ENCODE results near the gene ATP5ME.

ATP5ME gene

DNA sequence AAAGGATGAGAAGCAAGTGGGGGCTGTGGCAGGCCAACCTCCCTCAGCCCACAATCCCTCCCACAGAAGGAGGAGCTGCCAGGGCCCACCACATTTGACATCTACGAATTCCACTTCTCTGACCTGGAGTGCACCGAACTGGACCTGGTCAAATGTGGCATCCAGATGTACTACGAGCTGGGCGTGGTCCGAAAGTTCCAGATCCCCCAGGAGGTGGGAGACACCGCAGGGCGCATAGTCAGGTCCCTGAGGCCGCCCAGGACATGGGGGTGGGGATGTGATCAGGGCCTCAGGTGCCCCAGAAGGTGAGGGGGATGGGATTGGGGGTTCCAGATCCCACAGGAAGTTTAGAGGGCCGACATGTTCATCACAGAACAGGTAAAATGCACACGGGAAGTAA, 13.7 kb downstream of the ATP5ME start:
- TF ChIP-seq, protein P1, sequence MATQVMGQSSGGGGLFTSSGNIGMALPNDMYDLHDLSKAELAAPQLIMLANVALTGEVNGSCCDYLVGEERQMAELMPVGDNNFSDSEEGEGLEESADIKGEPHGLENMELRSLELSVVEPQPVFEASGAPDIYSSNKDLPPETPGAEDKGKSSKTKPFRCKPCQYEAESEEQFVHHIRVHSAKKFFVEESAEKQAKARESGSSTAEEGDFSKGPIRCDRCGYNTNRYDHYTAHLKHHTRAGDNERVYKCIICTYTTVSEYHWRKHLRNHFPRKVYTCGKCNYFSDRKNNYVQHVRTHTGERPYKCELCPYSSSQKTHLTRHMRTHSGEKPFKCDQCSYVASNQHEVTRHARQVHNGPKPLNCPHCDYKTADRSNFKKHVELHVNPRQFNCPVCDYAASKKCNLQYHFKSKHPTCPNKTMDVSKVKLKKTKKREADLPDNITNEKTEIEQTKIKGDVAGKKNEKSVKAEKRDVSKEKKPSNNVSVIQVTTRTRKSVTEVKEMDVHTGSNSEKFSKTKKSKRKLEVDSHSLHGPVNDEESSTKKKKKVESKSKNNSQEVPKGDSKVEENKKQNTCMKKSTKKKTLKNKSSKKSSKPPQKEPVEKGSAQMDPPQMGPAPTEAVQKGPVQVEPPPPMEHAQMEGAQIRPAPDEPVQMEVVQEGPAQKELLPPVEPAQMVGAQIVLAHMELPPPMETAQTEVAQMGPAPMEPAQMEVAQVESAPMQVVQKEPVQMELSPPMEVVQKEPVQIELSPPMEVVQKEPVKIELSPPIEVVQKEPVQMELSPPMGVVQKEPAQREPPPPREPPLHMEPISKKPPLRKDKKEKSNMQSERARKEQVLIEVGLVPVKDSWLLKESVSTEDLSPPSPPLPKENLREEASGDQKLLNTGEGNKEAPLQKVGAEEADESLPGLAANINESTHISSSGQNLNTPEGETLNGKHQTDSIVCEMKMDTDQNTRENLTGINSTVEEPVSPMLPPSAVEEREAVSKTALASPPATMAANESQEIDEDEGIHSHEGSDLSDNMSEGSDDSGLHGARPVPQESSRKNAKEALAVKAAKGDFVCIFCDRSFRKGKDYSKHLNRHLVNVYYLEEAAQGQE (IDR thresholded peaks at IDR 0.05; ENCODE audit: insufficient read depth in 1 of 2, low read depth in 2 of 2, low read length in 2 of 2), result no peak
- TF ChIP-seq SIN3A (IDR thresholded peaks at IDR 0.05; ENCODE audit: borderline replicate concordance, insufficient read depth, low read length) (no peak), FOXP2 (optimal IDR thresholded peaks at IDR 0.05; ENCODE audit: borderline replicate concordance, extremely low read depth, extremely low read length, insufficient read depth) (no peak), POLR2AphosphoS5 (IDR thresholded peaks at IDR 0.05; ENCODE audit: low read depth, low read length) (no peak), TAF1 (IDR thresholded peaks at IDR 0.05; ENCODE audit: borderline replicate concordance, insufficient read depth, low read length) (no peak)

DNA sequence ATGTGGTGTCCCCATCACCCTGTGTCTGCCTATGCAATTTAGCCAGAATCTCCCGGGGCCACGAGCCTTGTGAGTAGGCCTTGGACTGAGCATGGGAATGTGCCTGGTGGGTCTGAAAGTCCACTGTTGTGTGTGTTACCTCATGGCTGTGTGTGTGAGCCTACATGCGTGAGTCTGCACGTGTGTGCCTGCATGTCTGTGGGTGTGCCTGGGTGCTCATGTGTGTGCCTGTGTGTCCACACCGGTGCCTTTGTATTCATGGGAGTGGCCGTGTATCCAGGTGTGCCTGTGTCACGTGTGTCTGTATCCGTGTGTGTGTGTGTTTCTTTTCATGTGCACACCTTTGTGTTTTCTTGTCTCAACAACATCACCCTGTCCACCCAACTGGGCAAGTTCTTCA, 14.2 kb downstream of the ATP5ME start:
- no peak for TF ChIP-seq POLR2AphosphoS5 (IDR thresholded peaks at IDR 0.05; ENCODE audit: low read depth, low read length)
- no peak for TF ChIP-seq FOXP2 (optimal IDR thresholded peaks at IDR 0.05; ENCODE audit: borderline replicate concordance, extremely low read depth, extremely low read length, insufficient read depth)
- TF ChIP-seq SIN3A (IDR thresholded peaks at IDR 0.05; ENCODE audit: borderline replicate concordance, insufficient read depth, low read length), result no peak
- TF ChIP-seq TAF1 (IDR thresholded peaks at IDR 0.05; ENCODE audit: borderline replicate concordance, insufficient read depth, low read length), result no peak
- TF ChIP-seq, protein P1 (IDR thresholded peaks at IDR 0.05; ENCODE audit: insufficient read depth in 1 of 2, low read depth in 2 of 2, low read length in 2 of 2), result no peak

DNA sequence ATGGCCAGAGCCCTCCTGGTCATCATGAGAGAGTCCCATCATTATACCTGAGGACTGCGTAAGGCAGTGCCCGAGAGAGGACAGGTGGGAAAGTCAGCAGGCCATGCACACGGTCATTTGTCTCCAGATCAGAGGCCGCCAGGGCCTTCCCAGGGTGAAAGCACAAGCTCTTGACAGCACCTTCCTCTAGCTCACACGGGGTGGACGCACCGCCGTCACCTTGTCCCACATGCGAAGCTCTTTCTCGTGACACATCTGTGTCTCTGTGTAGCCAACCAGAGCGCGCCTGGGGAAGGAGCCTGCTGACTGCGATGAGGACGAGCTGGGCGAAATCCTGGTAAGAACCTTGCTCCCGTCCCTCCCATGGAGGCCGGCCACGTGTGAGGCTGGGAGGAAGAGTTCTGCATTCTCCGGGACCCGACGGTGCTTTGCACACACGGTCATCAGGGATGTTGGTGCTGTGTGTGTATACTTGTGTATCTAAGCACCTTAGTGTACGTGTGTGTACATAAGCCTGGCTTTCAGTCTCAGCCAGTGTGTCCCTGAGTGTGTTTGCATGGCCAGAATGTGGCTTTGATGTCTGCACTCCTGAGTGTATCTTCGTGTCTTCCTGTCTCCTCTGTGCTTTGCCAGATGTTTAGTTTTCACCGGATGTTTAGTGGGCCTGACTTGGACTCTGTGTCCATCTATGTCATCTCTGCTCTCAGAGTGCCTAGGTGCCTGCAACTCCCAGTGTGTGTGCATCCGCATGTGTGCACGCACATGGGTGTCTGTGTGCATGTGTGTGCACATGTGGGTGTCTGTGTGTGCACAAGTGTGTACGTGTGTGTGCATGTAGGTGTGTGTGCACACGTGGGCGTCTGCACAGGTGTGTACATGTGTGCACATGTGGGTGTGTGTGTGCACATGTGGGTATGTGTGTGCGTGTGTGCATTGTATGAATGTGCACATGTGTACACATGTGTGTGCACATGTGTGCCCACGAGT, 15.1 kb downstream of the ATP5ME start:
- TF ChIP-seq TAF1 (IDR thresholded peaks at IDR 0.05; ENCODE audit: borderline replicate concordance, insufficient read depth, low read length) (no peak), SIN3A (IDR thresholded peaks at IDR 0.05; ENCODE audit: borderline replicate concordance, insufficient read depth, low read length) (no peak), FOXP2 (optimal IDR thresholded peaks at IDR 0.05; ENCODE audit: borderline replicate concordance, extremely low read depth, extremely low read length, insufficient read depth) (no peak), POLR2AphosphoS5 (IDR thresholded peaks at IDR 0.05; ENCODE audit: low read depth, low read length) (no peak)
- TF ChIP-seq, protein P1 (IDR thresholded peaks at IDR 0.05; ENCODE audit: insufficient read depth in 1 of 2, low read depth in 2 of 2, low read length in 2 of 2), result no peak

DNA sequence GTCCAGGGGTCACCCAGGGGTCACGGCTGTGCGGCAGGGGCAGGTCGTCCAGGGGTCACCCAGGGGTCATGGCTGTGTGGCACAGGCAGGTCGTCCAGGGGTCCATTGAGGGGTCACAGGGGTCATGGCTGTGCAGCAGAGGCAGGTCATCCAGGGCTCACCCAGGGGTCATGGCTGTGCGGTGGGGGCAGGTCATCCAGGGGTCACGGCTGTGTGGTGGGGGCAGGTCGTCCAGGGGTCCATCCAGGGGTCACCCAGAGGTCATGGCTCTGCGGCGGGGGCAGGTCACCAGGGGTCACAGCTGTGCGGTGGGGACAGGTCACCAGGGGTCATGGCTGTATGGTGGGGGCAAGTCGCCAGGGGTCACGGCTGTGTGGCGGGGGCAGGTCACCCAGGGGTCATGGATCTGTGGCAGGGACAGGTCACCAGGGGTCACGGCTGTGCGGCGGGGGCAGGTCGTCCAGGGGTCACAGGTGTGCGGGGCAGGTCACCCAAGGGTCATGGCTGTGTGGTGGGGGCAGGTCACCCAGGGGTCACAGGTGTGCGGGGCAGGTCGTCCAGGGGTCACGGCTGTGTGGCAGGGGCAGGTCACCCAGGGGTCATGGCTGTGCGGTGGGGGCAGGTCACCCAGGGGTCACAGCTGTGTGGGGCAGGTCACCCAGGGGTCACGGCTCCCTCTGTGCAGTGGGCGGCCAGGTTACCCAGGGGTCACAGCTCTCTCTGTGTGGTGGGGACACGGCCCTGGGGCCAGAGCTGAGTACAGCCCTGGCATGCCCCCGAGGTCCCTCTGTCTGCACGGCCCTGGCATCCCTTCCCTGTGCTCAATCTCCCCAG, 16.0 kb downstream of the ATP5ME start:
- TF ChIP-seq TAF1 (IDR thresholded peaks at IDR 0.05; ENCODE audit: borderline replicate concordance, insufficient read depth, low read length), result no peak

DNA sequence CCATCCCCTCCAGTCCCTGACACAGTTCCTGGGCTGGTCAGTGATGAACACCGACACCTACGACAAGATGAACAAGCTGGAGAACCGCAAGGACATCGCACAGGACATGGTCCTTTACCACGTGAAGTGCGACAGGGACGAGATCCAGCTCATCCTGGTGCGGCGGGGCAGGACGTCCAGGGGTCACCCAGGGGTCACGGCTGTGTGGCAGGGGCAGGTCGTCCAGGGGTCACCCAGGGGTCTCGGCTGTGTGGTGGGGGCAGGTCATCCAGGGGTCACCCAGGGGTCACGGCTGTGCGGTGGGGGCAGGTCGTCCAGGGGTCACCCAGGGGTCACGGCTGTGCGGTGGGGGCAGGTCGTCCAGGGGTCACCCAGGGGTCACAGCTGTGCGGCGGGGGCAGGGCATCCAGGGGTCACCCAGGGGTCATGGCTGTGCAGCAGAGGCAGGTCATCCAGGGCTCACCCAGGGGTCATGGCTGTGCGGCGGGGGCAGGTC, 16.7 kb downstream of the ATP5ME start:
- TF ChIP-seq SIN3A (IDR thresholded peaks at IDR 0.05; ENCODE audit: borderline replicate concordance, insufficient read depth, low read length), result no peak
- no peak for TF ChIP-seq TAF1 (IDR thresholded peaks at IDR 0.05; ENCODE audit: borderline replicate concordance, insufficient read depth, low read length)
- TF ChIP-seq, protein P1 (IDR thresholded peaks at IDR 0.05; ENCODE audit: insufficient read depth in 1 of 2, low read depth in 2 of 2, low read length in 2 of 2), result no peak
- no peak for TF ChIP-seq FOXP2 (optimal IDR thresholded peaks at IDR 0.05; ENCODE audit: borderline replicate concordance, extremely low read depth, extremely low read length, insufficient read depth)
- no peak for TF ChIP-seq POLR2AphosphoS5 (IDR thresholded peaks at IDR 0.05; ENCODE audit: low read depth, low read length)

All from PFSK-1 (cell line).